ENCODE data around the gene SUN1. TPM values are rescaled to one million over a fixed set of nuclear protein-coding genes. Genes with fewer than 3 reads are reported as not detected.

The SUN1 gene
- total and polyA plus RNA-seq, 9 of the 15 experiments (the other 6 are each of a cell fraction or from before 2014, with no cell fraction given), result 36.8 to 132 (median 62.3) TPM

DNA sequence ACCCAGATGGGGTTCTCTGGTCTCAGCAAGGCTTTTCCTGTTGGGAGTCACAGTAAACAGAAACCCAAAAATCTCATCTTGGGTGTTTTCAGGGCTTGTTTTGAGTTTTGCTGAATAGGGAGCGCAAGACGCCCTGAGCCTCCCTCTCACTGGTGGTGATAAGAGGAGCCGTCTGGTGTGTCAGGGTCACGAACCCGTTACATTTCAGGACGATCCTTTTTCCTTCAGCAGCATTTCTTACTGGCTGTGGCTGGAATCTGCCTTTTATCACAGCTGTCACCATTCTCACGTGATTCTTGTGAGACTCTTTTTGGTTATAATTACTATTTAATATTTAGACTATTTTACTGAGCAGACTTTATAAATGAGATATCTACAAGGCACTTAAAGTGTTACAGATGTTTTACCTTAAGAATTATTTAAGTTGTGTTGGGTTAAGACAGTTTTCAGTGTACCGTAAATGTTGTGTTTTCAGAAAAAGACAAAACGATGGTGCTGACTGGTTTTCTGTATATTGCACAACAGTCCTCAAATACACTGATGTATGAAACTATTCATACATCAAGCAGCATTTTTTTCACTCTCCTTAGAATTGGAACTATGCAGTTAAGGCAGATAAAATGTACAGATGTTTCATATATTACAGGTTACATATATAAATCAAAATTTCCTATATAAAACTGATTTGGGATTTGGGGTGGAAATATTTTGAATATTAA is 41.9 kb downstream of the SUN1 start (continued):
- TF ChIP-seq, protein P1, sequence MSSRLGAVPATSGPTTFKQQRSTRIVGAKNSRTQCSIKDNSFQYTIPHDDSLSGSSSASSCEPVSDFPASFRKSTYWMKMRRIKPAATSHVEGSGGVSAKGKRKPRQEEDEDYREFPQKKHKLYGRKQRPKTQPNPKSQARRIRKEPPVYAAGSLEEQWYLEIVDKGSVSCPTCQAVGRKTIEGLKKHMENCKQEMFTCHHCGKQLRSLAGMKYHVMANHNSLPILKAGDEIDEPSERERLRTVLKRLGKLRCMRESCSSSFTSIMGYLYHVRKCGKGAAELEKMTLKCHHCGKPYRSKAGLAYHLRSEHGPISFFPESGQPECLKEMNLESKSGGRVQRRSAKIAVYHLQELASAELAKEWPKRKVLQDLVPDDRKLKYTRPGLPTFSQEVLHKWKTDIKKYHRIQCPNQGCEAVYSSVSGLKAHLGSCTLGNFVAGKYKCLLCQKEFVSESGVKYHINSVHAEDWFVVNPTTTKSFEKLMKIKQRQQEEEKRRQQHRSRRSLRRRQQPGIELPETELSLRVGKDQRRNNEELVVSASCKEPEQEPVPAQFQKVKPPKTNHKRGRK (tag; IDR thresholded peaks at IDR 0.05), result no peak
- TF ChIP-seq, protein P2, sequence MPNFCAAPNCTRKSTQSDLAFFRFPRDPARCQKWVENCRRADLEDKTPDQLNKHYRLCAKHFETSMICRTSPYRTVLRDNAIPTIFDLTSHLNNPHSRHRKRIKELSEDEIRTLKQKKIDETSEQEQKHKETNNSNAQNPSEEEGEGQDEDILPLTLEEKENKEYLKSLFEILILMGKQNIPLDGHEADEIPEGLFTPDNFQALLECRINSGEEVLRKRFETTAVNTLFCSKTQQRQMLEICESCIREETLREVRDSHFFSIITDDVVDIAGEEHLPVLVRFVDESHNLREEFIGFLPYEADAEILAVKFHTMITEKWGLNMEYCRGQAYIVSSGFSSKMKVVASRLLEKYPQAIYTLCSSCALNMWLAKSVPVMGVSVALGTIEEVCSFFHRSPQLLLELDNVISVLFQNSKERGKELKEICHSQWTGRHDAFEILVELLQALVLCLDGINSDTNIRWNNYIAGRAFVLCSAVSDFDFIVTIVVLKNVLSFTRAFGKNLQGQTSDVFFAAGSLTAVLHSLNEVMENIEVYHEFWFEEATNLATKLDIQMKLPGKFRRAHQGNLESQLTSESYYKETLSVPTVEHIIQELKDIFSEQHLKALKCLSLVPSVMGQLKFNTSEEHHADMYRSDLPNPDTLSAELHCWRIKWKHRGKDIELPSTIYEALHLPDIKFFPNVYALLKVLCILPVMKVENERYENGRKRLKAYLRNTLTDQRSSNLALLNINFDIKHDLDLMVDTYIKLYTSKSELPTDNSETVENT (CRISPR knock-in tag; IDR thresholded peaks at IDR 0.05), result no peak
- TF ChIP-seq SREBF2 (CRISPR knock-in tag; IDR thresholded peaks at IDR 0.05) (no peak), ZFP1 (CRISPR knock-in tag; IDR thresholded peaks at IDR 0.05) (no peak), TAF15 (IDR thresholded peaks at IDR 0.05; ENCODE audit: low read depth, low read length) (no peak)
- TF ChIP-seq, protein P3, sequence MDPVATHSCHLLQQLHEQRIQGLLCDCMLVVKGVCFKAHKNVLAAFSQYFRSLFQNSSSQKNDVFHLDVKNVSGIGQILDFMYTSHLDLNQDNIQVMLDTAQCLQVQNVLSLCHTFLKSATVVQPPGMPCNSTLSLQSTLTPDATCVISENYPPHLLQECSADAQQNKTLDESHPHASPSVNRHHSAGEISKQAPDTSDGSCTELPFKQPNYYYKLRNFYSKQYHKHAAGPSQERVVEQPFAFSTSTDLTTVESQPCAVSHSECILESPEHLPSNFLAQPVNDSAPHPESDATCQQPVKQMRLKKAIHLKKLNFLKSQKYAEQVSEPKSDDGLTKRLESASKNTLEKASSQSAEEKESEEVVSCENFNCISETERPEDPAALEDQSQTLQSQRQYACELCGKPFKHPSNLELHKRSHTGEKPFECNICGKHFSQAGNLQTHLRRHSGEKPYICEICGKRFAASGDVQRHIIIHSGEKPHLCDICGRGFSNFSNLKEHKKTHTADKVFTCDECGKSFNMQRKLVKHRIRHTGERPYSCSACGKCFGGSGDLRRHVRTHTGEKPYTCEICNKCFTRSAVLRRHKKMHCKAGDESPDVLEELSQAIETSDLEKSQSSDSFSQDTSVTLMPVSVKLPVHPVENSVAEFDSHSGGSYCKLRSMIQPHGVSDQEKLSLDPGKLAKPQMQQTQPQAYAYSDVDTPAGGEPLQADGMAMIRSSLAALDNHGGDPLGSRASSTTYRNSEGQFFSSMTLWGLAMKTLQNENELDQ (CRISPR knock-in tag; IDR thresholded peaks at IDR 0.05; ENCODE audit: borderline replicate concordance), result no peak
- TF ChIP-seq, protein P4, sequence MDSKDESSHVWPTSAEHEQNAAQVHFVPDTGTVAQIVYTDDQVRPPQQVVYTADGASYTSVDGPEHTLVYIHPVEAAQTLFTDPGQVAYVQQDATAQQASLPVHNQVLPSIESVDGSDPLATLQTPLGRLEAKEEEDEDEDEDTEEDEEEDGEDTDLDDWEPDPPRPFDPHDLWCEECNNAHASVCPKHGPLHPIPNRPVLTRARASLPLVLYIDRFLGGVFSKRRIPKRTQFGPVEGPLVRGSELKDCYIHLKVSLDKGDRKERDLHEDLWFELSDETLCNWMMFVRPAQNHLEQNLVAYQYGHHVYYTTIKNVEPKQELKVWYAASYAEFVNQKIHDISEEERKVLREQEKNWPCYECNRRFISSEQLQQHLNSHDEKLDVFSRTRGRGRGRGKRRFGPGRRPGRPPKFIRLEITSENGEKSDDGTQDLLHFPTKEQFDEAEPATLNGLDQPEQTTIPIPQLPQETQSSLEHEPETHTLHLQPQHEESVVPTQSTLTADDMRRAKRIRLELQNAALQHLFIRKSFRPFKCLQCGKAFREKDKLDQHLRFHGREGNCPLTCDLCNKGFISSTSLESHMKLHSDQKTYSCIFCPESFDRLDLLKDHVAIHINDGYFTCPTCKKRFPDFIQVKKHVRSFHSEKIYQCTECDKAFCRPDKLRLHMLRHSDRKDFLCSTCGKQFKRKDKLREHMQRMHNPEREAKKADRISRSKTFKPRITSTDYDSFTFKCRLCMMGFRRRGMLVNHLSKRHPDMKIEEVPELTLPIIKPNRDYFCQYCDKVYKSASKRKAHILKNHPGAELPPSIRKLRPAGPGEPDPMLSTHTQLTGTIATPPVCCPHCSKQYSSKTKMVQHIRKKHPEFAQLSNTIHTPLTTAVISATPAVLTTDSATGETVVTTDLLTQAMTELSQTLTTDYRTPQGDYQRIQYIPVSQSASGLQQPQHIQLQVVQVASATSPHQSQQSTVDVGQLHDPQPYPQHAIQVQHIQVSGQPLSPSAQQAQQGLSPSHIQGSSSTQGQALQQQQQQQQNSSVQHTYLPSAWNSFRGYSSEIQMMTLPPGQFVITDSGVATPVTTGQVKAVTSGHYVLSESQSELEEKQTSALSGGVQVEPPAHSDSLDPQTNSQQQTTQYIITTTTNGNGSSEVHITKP (IDR thresholded peaks at IDR 0.05; ENCODE audit: partially characterized antibody), result no peak
